ENCODE data around the gene OLFML1.

OLFML1 gene

DNA sequence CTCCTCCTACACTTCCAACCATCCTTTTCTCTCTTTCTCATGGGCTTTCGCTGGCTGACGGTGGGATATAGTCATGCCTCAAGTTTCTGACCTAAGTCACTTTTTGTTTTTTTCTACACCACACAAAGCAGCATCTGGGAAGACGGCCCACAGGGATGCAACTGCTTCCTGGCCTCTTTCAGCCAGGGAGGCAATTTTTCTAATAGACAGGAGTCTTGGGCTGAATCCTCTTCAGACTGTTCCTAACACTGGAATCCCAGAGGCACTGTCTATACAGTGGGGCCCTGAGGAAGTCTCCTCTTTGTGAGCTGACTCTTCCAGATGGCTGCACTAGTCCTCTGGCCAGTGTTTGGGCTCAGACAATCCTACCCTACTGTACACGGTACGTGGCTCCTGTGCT lies 39.7 kb upstream of the OLFML1 start:
- Histone ChIP-seq H3K4me3 (ENCODE audit: insufficient read depth, low read length, poor library complexity, severe bottlenecking) (no peak overlapping the region), H3K4me2 (ENCODE audit: low read depth, low read length, poor library complexity, severe bottlenecking) (no peak overlapping the region), H3K79me2 (ENCODE audit: insufficient read depth, low read length) (no peaks in the 10 kb centered on the region), H2AFZ (ENCODE audit: low read depth, low read length, severe bottlenecking) (no peak overlapping the region), H3K27ac (ENCODE audit: low read depth, low read length) (no peak overlapping the region), H4K20me1 (ENCODE audit: low read depth, low read length) (no peaks in the 10 kb centered on the region), H3K36me3 (ENCODE audit: low read length) (no peaks in the 10 kb centered on the region), H3K9ac (ENCODE audit: low read length) (no peak overlapping the region), H3K27me3 (ENCODE audit: low read length) (no peaks in the 10 kb centered on the region), H3F3A (ENCODE audit: insufficient read depth) (no peaks in the 10 kb centered on the region), H3K9me2 (replicated peaks; ENCODE audit: insufficient read depth, low read length) (no peaks in the 10 kb centered on the region), H3K9me3 (ENCODE audit: insufficient read depth, low read length) (no peaks in the 10 kb centered on the region)
- no peak for TF ChIP-seq EZH2phosphoT487 (conservative IDR thresholded peaks at IDR 0.05; ENCODE audit: low read length)
- TF ChIP-seq, protein P1, sequence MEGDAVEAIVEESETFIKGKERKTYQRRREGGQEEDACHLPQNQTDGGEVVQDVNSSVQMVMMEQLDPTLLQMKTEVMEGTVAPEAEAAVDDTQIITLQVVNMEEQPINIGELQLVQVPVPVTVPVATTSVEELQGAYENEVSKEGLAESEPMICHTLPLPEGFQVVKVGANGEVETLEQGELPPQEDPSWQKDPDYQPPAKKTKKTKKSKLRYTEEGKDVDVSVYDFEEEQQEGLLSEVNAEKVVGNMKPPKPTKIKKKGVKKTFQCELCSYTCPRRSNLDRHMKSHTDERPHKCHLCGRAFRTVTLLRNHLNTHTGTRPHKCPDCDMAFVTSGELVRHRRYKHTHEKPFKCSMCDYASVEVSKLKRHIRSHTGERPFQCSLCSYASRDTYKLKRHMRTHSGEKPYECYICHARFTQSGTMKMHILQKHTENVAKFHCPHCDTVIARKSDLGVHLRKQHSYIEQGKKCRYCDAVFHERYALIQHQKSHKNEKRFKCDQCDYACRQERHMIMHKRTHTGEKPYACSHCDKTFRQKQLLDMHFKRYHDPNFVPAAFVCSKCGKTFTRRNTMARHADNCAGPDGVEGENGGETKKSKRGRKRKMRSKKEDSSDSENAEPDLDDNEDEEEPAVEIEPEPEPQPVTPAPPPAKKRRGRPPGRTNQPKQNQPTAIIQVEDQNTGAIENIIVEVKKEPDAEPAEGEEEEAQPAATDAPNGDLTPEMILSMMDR (IDR thresholded peaks at IDR 0.05; ENCODE audit: insufficient read depth, low read length, poor library complexity, severe bottlenecking): no peak

DNA sequence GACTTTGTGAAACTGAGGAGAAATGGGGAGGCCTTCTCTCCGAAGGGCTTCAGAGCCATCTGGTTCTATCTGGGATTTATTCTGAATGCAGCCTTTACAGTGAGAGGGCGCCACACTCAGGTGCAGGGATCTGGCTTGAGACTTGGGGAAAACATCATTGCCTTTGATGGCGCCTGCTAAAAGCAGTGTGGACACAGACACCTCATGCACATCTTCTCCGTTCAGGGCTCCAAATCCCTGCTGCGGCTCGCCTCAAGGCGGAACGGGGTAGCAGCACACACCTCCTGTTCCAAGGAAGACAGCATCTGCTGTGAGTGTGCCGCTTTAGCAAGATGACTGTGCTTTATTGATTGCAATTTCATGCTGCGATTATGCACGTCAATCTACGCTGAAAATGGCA lies 37.1 kb upstream of the OLFML1 start:
- H3K4me3 ChIP-seq (ENCODE audit: insufficient read depth, low read length, poor library complexity, severe bottlenecking): no peak overlapping the region
- no peaks in the 10 kb centered on the region for H3K79me2 ChIP-seq (ENCODE audit: insufficient read depth, low read length)
- no peaks in the 10 kb centered on the region for H3K36me3 ChIP-seq (ENCODE audit: low read length)
- no peaks in the 10 kb centered on the region for H3K27me3 ChIP-seq (ENCODE audit: low read length)
- no peaks in the 10 kb centered on the region for H3K9me3 ChIP-seq (ENCODE audit: insufficient read depth, low read length)
- no peak overlapping the region for H3K4me2 ChIP-seq (ENCODE audit: low read depth, low read length, poor library complexity, severe bottlenecking)
- no peak overlapping the region for H3K9ac ChIP-seq (ENCODE audit: low read length)
- no peaks in the 10 kb centered on the region for H4K20me1 ChIP-seq (ENCODE audit: low read depth, low read length)
- no peaks in the 10 kb centered on the region for H3F3A ChIP-seq (ENCODE audit: insufficient read depth)
- no peak for TF ChIP-seq EZH2phosphoT487 (conservative IDR thresholded peaks at IDR 0.05; ENCODE audit: low read length)
- TF ChIP-seq, protein P1 (IDR thresholded peaks at IDR 0.05; ENCODE audit: insufficient read depth, low read length, poor library complexity, severe bottlenecking): no peak
- no peak overlapping the region for H2AFZ ChIP-seq (ENCODE audit: low read depth, low read length, severe bottlenecking)
- no peaks in the 10 kb centered on the region for H3K9me2 ChIP-seq (replicated peaks; ENCODE audit: insufficient read depth, low read length)
- no peak overlapping the region for H3K27ac ChIP-seq (ENCODE audit: low read depth, low read length)

DNA sequence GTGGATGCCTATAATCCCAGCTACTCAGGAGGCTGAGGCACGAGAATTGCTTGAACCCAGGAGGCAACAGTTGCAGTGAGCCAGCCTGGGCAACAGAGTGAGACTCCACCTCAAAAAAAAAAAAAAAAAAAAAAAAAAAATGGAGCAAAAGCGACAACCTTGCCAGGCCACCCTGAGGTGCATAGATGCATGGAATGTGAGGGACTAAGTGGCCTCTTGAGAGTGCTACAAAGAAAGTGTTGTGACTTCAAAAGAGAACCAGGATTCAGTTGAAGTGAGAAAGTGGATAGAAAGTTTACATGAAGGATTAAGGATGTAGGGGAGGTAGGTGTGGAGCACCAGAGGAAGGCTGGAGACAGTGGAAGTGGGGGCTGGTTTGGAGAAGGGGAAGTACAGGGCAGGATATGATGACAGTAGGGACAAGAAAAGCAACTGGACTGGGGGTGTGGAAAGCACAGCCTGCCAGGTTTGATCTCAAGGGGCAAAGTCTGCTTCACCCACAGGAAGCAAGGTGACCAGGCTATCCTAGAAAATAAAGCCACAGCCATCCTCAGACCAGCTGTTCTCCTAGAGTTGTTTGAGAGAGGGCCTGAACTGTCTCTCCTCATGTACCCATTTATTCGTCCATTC lies 36.0 kb upstream of the OLFML1 start:
- Histone ChIP-seq H3K4me3 (ENCODE audit: insufficient read depth, low read length, poor library complexity, severe bottlenecking) (no peak overlapping the region), H2AFZ (ENCODE audit: low read depth, low read length, severe bottlenecking) (no peak overlapping the region), H3K27me3 (ENCODE audit: low read length) (no peaks in the 10 kb centered on the region), H3K79me2 (ENCODE audit: insufficient read depth, low read length) (no peaks in the 10 kb centered on the region), H4K20me1 (ENCODE audit: low read depth, low read length) (no peaks in the 10 kb centered on the region), H3K9ac (ENCODE audit: low read length) (no peak overlapping the region), H3K4me2 (ENCODE audit: low read depth, low read length, poor library complexity, severe bottlenecking) (no peak overlapping the region), H3K36me3 (ENCODE audit: low read length) (no peaks in the 10 kb centered on the region), H3K9me3 (ENCODE audit: insufficient read depth, low read length) (no peaks in the 10 kb centered on the region), H3F3A (ENCODE audit: insufficient read depth) (no peaks in the 10 kb centered on the region), H3K27ac (ENCODE audit: low read depth, low read length) (no peak overlapping the region), H3K9me2 (replicated peaks; ENCODE audit: insufficient read depth, low read length) (no peaks in the 10 kb centered on the region)
- TF ChIP-seq, protein P1 (IDR thresholded peaks at IDR 0.05; ENCODE audit: insufficient read depth, low read length, poor library complexity, severe bottlenecking): no peak
- no peak for TF ChIP-seq EZH2phosphoT487 (conservative IDR thresholded peaks at IDR 0.05; ENCODE audit: low read length)
